NCI-H2171 (cell line): ENCODE data around the gene PTPRU.

Source experiments
- DNase-seq: peaks from one replicate; lab custom pipeline; 2025; lab: John Stamatoyannopoulos, UW

The PTPRU gene

GRCh38 chr1:29235955-29236711 lies at the start of gene PTPRU:
TSS of gene PTPRU (plus strand) at chr1:29236522. CDS start at chr1:29236645, 123 bp downstream.
- DNase-seq = peak; percentile 52

GRCh38 chr1:29186707-29187106 lies 49.6 kb upstream of the PTPRU start:
- no peak for DNase-seq

DNA sequence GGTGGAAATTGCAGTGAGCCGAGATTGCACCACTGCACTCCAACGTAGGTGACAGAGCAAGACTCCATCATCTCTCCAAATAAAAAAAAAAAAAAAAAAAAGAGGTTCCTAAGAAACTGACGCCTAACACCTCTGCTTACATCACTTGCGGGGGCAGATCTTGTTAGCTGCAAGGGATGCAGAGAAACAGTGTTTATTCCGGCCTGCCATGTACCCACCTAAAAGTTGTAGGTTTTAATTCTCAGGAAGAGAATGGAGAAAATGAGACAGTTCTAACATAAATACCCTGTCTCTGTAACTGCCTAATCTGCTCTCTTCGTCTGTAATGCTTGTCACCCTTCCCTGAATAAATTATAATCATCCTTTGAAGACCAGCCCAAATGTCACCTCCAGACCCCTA lies 45.6 kb upstream of the PTPRU start:
- DNase-seq = no peak

DNA sequence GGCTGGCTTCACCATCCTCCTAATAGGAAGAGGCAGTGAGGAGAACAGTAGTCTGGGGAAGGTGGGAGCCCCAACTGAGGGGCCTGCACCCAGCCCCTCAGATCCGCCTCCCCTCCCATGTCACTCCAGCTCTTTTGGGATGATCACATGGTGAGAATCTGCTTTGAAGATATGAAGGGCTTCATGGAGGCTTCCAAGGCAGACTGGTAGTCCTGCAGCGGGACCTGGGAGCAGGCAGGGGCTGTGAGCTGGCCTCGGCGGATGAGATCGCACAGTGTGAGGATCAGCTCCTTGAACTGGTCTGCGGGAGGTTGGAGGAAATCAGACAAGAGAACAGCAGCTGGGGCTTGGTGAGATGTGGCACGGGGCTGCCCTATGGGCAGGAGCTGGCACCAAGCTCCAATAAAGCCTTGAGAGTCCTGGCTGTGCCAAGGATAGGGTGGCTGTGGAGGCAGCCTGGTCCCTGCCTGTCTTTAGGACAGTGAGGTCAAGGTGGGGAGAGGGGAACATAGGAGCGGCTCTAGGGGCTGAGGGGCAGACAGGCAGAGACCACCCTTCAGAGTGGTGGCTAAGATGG lies 42.4 kb upstream of the PTPRU start:
- no peak for DNase-seq

- DNase-seq = no peak
Observed at GRCh38 chr1:29195881-29196291, 40.4 kb upstream of the PTPRU start.

- DNase-seq = no peak
Observed at GRCh38 chr1:29196863-29197589, 39.3 kb upstream of the PTPRU start.

DNA sequence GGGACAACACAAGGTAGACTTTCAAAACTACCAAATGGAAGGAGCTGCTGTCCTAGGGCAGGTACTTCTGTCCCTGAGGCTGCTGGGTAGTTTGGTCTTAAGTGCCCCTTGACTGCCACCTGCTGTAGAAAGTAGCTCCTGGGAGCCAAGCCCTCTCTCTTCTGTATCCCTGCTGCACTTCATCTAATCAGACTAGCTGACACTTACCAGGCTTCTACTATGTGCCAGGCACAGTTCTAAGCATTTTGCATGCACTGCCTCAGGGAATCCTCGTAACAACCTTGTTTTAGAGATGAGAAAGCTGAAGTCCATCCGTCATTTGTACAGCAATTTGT lies 38.8 kb upstream of the PTPRU start:
- peak; percentile 2 for DNase-seq

DNA sequence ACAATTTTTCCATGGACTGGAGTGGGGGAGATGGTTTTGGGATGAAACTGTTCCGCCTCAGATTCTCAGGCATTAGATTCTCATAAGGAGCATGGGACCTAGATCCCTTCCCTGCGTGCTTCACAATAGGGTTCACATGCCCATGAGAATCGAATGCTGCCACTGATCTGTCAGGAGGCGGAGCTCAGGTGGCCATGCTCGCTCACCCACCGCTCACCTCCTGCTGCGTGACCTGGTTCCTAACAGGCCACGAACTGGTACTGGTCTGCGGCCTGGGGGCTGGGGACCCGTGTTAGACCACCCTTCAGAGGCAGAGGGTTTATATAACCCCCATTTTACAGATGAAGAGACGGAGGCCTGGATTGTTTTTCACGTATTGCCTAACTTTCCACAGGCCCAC lies 38.3 kb upstream of the PTPRU start:
- DNase-seq = no peak

DNA sequence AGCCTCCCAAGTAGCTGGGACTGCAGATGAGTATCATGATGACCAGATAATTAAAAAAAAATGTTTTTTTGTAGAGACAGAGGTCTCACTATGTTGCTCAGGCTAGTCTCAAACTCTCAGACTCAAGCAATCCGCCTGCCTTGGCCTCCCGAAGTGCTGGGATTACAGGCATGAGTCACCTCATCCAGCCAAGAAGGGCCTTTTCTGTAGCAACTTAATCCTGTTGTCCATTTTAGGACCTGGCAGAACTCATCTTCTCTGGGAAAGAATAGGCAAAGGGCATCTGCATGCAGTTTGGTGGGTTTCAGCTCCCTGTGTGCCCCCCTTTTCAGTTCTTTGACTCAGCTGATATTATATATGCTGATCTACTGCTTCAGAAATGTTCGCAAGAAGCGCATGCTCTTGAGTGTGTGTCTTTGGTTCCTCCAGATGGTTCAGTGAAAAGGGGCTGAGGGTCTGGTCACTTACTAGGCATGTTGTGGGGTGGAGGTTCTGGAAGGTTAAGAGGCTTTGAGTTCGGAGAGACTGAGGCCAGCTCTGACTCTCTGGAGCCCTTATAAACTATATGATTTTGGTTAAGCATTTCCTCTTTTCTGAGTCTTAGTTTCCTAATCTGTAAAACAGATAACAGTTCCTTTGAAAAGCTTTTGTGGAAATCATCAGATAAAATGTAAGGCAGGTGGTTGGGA lies 35.3 kb upstream of the PTPRU start:
- no peak for DNase-seq

- DNase-seq = no peak
Observed at GRCh38 chr1:29201595-29202051, 34.7 kb upstream of the PTPRU start.

GRCh38 chr1:29202053-29202452 lies 34.3 kb upstream of the PTPRU start:
- no peak for DNase-seq

DNA sequence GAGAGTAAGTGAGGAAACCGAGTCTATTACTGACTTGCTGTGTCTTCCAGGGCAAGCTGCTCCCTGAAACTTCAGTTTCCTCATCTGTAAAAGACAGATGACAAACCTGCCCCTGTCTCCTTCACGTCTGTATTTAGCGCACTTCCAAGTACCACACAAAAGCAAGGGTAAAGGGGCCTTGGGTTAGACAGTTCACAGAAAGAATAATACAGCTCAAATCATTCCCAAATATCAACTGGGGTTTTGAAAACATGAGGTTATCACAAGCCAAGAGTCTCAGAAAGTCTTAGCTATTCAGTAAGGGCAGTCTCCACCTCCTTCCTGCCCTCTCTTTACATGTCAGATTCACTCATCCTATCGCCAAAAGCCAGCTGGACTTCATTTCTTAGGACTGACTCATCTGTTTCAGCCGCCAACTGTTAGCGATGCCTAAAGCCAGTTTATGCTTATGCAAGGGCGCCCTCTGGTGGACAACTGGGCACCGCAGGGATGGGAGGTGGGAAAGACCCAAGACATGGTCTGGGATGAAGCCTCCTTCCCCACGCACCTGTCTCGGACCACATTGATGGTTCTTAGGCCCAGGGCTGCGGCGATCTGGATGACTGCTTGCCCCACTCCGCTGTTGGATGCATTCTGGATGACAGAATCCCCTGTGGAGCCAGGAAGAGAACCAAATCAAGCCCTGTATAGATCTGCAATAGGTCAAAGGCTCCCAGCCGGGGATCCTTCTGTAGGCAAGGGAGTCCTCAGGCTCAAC lies 33.6 kb upstream of the PTPRU start:
- DNase-seq = peak; percentile 82

DNA sequence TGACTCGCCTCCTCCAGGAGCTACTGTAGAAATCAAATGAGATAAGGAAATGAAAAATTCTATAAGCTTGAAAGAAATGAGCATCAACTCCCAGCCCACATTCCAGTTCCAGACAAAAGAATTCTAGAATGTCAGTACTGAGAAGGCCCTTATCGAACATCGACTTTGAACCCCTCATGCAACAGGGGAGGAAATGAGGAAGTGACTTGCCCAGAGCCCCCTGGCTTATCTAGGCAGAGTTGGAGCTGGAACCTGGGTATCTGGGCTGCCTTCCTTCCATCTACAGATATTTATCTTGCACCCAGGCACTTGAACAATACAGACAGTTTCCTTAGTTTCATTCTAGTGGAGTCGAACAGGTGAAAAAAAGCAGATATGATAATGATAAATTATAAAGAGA lies 27.9 kb upstream of the PTPRU start:
- no peak for DNase-seq

GRCh38 chr1:29209173-29209572 lies 27.1 kb upstream of the PTPRU start:
- no peak for DNase-seq

- no peak for DNase-seq
Observed at GRCh38 chr1:29210278-29211085, 25.8 kb upstream of the PTPRU start.

- DNase-seq = peak; percentile 84
Observed at GRCh38 chr1:29211086-29212030, 25.0 kb upstream of the PTPRU start.

GRCh38 chr1:29213055-29213454 lies 23.3 kb upstream of the PTPRU start:
- DNase-seq = peak; percentile 95

DNA sequence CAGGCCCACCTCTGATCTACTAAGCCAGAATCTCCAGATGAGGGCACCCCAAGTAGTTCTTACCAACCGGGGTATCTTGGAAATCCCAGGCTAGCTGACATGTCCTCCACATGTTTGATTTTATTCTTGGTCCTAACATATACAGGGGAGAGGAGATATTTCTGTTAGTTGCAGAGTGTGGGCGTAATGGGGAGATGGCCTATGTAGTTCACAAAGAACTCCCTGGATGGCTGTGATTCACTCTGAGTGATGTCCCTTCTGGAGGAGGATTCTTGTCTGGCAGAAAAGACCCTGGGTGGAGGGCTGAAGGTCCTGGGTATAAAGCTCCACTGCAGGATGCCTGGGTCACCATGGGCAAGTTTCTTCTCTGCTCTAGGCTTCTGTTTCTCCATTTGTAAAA lies 18.7 kb upstream of the PTPRU start:
- no peak for DNase-seq

DNA sequence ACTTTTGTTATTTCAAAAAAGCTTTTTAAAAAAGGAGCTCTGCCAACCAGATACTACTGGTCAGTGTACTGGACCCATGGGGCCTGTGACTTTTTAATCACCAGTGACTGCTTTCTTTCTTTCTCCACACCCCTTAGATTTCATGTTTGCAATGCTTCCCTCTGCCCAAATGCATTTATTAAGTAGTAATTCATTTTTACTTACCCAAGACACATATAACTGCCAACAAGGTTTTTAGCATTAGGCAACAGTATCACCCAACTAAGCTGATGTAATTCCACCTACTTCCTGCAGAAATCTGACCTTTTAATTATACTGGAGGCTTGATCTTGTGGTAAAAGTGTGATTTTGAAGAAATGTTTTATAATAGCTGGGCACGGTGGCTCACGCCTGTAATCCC lies 18.1 kb upstream of the PTPRU start:
- no peak for DNase-seq

GRCh38 chr1:29221296-29221695 lies 15.0 kb upstream of the PTPRU start:
- no peak for DNase-seq
